NCI-H82 treated with DMSO at 0.1 percent for 48 hours (cell line): ENCODE data around the gene RSKR.
"Not testable (repeated sequence)": the region's sequence is repeated elsewhere in the genome, so short reads cannot be mapped to it uniquely, and the experiment has no call there.

ENCODE experiments used
- DNase-seq: peaks from one replicate; lab custom pipeline; 2025; ENCODE audit not compliant: unreplicated experiment; lab: John Stamatoyannopoulos, UW

Gene RSKR

DNA sequence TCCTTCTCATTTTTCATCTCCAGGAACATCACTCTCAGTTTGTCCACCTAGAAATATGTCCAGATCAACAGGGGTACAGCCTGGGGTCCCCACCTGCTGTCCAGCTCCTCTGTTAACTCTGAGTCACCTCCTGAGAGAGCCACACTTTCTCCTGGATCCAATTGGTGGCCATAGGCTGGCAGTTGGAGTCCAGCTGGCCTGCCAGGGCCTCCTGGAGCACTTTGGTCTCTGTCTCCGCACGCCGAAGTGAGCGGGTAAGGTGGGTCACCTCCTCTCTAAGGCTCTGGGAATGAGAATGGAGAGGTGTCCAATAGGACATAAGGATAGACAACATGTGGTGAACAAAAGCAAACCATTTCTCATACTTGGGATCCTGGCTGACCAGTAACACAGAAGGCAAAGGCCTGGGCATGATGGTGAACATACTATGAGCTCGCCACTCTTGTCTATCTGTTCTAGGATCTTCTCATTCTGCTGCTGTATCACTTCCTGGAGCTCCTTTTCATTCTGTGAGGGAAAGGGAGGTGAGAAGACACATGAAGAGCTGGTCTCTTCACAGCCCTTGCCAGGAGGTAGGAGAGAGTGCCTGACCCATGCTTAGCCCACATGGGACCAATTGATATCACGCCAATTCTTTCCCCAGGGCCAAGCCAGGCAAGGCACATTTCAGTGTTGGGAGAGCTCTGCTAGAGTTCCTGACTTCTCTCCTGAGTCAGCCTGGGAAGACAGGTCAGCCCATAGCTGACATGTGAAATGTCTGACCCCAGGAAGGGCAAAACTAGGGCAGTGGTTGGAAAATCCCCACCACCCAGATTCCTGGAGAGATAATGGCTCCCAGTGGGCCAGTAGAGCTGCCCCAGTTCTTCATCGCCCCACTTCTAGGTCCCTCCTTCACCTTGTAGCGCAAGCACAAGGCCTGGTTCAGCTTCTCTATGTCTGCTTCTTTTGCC, 35.5 kb downstream of the RSKR start:
- no peak for DNase-seq

GRCh38 chr17:28577466-28577824, 36.5 kb downstream of the RSKR start:
- DNase-seq, result no peak

DNA sequence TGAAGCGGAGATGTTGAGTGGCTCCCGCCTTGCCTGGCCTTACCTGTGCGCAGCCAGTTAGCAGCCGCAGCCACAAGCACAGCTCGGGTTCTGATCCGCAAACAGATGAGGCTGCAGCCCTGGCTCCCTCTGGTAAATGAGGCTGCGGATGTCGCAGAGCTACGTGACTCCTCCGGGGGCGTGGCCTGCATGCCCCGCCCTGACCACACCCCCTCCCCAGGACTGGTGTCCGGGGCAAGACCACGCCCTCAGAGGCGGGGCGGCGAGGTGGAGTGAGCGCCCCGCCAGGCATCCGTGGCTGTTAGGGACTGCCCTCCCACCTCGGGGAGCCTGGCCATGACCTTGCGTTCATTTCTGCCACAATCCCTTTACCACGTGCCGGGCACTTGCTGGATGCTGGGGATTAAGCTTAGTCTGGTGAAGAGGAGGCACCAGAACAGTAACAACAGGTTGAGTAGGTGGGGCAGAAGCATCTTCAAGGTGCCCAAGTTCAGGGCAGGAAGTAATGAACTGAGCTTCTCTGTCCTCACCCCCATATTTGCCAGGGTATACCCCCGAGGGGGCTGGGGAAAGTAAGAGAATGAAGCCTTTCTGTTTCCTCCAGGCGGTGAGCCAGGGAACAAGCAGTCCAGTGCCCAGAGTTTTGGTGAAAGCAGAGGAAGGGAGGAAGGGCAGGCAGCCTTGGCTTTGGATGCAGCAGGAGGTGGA, 37.1 kb downstream of the RSKR start, which contains the start of gene ALDOC:
Gene ALDOC (minus strand): TSS at position 138 of the 708 bp plus-strand sequence. CDS start 1,363 bp downstream, outside the sequence.
- DNase-seq, result peak; percentile 90

GRCh38 chr17:28576016-28576415, 38.0 kb downstream of the RSKR start:
- DNase-seq, result not testable (repeated sequence)

GRCh38 chr17:28575126-28575795, 38.7 kb downstream of the RSKR start:
- no peak for DNase-seq

DNA sequence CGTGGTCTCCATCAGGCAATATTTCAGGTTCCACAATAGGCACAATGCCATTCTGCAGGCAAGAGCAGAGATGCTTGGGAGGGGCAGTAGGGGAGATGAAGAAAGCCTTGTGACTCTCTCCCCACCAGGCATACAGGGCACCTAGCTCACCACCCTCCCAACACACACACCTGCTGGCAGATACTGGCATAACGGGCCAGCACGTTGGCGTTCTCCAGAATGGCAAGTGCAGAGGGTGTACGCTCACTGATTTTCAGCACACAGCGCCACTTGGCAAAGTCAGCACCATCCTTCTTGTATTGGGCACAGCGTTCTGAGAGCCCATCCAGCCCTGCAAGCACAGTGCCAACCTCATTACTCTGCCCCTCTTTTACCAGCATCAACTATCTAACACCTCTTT, 39.5 kb downstream of the RSKR start:
- DNase-seq, result no peak

DNA sequence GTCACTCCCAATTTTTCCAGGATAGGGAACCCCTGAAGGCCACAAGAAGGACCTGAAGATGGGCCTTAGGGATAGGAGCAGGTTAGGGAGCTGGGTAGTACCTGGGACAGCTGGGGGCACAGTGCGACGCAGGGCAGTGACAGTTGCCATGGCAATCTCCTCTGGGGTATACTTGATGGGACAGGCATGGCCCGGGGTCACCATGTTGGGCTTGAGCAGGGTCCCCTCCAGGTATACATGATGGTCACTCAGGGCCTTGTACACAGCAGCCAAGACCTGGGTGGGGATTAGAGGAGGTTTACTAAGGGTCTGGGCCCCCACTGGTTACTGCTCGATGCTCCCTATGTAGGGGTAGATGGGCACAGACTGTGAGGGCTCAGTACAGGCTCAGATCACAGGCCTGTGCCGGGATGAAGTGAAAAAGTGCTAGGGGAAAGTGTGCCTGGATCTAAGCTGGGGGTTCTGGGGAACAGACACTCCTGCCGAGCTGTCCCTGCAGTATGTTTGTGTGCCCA, 40.0 kb downstream of the RSKR start:
- no peak for DNase-seq

- DNase-seq, result no peak
Observed at GRCh38 chr17:28573521-28573920, 40.5 kb downstream of the RSKR start.

GRCh38 chr17:28573040-28573380, 41.0 kb downstream of the RSKR start:
- DNase-seq, result no peak

- DNase-seq, result no peak
Observed at GRCh38 chr17:28572259-28573039, 41.5 kb downstream of the RSKR start.

- peak; percentile 86 for DNase-seq
Observed at GRCh38 chr17:28571361-28572122, 42.4 kb downstream of the RSKR start, which contains the start of gene PIGS. Gene PIGS, minus strand, starts transcription at chr17:28571524. Its CDS starts 28 bp downstream, at chr17:28571496.

DNA sequence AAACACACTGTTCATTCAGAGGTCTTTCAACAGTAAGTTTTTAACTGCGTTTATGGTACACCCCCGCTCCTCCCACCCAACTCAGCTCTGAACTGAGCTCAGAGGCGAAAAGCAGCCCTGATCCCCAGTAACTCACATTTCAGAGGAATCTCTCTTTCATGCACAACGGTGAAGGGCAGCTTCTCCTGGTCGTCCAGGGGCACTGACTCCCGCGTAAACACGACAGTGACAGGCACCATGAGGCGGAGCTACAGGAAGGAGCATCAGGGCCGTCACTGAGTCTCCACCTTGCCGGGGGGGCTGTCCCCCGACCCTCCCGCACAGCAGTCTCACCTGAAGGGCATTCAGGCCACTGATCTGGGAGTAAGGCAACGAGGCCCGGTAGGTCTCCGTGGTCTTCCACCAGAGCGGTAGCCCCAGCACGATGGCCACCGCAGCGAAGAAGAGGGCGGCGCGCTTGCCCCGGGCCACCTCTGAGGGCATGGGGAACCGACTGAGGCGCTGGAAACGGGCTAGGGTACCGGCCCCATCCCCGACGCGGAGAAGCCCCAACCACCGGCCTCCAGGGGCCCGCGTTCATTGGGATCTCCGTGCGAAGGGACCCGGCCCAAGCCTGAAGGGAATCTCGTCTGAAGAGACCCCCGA, 43.1 kb downstream of the RSKR start:
- DNase-seq, result no peak

- no peak for DNase-seq
Observed at GRCh38 chr17:28569446-28569845, 44.5 kb downstream of the RSKR start.

DNA sequence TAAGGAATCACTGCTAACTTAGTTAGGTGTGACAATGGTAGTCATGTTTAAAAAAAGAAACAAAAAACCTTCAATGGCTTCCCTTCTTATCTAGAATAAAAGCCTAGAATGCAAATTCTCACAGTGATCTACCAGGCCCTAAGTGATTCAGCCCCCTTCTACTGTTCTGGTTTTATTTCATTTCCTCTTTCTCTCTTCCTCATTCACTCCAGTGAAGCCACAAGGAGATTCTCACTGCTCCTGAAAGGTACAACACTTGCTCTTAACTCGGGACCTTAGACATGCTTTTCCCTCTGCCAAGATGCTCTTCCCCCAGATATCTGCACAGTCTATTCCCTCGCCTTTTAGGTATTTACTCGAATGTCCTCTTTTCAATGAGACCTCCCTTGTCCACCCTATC, 46.4 kb downstream of the RSKR start:
- no peak for DNase-seq

- DNase-seq, result no peak
Observed at GRCh38 chr17:28563475-28563874, 50.5 kb downstream of the RSKR start.
